Small intestine (tissue), 7 donors: ENCODE data around the gene SKA3. TPM values are rescaled to one million over a fixed set of nuclear protein-coding genes. Genes with fewer than 3 reads are reported as not detected.
"Not testable (repeated sequence)": the region's sequence is repeated elsewhere in the genome, so short reads cannot be mapped to it uniquely, and the experiment has no call there.

Source experiments
- DNase-seq, 2 donors: peaks; one replicate each; pipeline versions ENCODE4 v3.0.0 to v3.0.0-alpha.2; 2013
- FAIRE-seq: peaks from 2 replicates; lab custom pipeline; 2012; peaks lifted over from hg19 to GRCh38; lab: Jason Lieb, UNC
- H3K27ac ChIP-seq, 3 donors: one replicate each; pipeline ENCODE4 v1.5.1; 2013; ENCODE audit warnings: low read length in 2 of 3, mild to moderate bottlenecking in 2 of 3, control low read depth in 1 of 3, inconsistent platforms in 1 of 3, low read depth in 1 of 3, moderate library complexity in 1 of 3
- H3K27me3 ChIP-seq, 3 donors: one replicate each; pipeline ENCODE4 v1.6.1; 2013; ENCODE audit warnings: low read length in 3 of 3, inconsistent platforms in 1 of 3; ENCODE audit not compliant: control insufficient read depth in 3 of 3, insufficient read depth in 3 of 3
- H3K36me3 ChIP-seq, 3 donors: one replicate each; pipeline ENCODE4 v1.6.1; 2013; ENCODE audit warnings: low read length in 3 of 3, inconsistent platforms in 1 of 3, low read depth in 1 of 3, mild to moderate bottlenecking in 1 of 3, moderate library complexity in 1 of 3; ENCODE audit not compliant: control insufficient read depth in 3 of 3, insufficient read depth in 2 of 3
- H3K4me1 ChIP-seq, 3 donors: one replicate each; pipeline ENCODE4 v1.6.1; 2013; ENCODE audit warnings: low read length in 2 of 3, inconsistent platforms in 1 of 3, low read depth in 1 of 3, mild to moderate bottlenecking in 1 of 3, moderate library complexity in 1 of 3; ENCODE audit not compliant: control insufficient read depth in 3 of 3, insufficient read depth in 2 of 3
- H3K4me3 ChIP-seq, 3 donors: one replicate each; pipeline ENCODE4 v1.5.1; 2013; ENCODE audit warnings: low read length in 3 of 3, control low read depth in 1 of 3, inconsistent platforms in 1 of 3, low read depth in 1 of 3, mild to moderate bottlenecking in 1 of 3, moderate library complexity in 1 of 3
- H3K9me3 ChIP-seq, 2 donors: one replicate each; pipeline ENCODE4 v1.6.1; 2013; ENCODE audit warnings: low read depth in 1 of 2, low read length in 1 of 2; ENCODE audit not compliant: control insufficient read depth in 2 of 2, insufficient read depth in 1 of 2
- WGBS, 3 donors: extraction: QIAGEN DNeasy Blood & Tissue Kit; methylation state at CpG; one replicate each; pipeline ENCODE4 v1.1.7; 2013; 5-methylcytosine and 5-hydroxymethylcytosine counted together
- polyA plus RNA-seq, 4 donors: library from polyadenylated mRNA; stranded (reverse) in 3 of 4; unstranded in 1 of 4; fragments of 200-250 nt in 3 of 4; fragments of 120-200 nt in 1 of 4; gene quantifications; one replicate each; pipeline versions ENCODE4 v1.2.1 to v1.2.3, GENCODE V29; 2013
- donor health status: healthy with polysubstance abuse.
- donor health status: control.
- donor health status: control.
- donor health status: Bipolar disorder and iron deficiency.
- donor health status: healthy.

Gene SKA3
- polyA plus RNA-seq, 4 donors = 0.89 to 9.0 (median 6.7) TPM; not detected in 1

DNA sequence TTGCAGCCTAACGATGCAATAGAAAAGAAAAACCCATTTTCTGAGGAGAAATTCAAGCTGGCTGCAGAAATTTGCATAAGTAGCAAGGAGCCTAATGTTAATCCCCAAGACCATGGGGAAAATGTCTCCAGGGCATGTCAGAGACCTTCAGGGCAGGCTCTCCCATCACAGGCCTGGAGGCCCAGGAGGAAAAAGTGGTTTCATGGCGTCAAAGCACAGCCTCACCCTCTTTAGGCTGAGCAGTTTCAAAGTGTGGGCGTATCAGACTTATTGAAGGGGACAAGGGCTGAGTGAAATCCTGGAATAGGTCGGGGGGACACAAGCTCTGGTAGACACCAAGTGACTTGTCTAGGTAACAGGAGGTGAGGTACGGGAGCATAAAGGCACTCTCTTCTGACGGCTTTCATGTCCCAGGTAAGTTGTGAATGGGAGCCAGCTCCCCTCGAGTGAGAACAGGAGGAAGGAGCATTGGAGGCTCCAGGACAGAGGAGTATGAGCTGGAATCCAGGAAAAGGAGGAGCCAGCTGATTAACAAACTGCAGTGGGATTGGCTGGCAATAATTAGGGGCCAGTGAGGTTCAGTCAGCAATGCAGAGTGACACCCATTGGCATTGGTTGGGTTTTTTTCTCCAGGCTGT lies 35.9 kb upstream of the SKA3 start:
- Histone ChIP-seq H3K4me1 (no peaks in the 10 kb centered on the region), H3K4me3 (no peak overlapping the region), H3K27me3 (peaks cover 0 to 5% (median 0%) of the 10 kb centered on the region in 3 donors), H3K27ac (no peak overlapping the region), H3K9me3 (peaks cover 0 to 3% of the 10 kb centered on the region in 2 donors), H3K36me3 (no peaks in the 10 kb centered on the region)
- WGBS, 3 donors = 77 to 88% (median 87%) methylated on average over 7 of the region's 7 CpGs
- DNase-seq (no peak), FAIRE-seq (no peak)

DNA sequence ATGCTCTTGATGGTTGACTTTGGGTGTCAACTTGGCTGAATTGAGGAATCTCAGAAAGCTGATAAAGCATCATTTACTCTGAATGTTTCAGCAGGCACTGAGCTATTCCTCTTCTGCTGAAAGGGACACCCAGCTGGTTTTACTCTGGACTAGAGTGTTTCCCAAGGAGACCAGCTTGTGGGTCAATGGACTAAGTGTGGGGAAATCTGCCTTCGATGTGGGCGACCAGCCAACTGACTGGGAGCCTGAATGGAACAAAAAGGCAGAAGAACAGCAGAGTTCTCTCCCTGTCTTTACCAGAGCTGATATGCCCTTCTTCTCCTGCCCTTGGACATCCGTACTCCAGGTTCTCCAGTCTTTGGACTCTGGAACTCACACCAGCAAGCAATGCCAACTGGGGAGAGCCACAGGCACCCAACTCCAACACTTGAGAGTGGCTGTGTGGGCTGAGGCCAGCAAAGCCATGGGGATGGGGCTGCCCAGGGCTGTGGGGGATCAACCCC lies 32.4 kb upstream of the SKA3 start:
- H3K4me1 ChIP-seq = no peaks in the 10 kb centered on the region
- 82 to 85% (median 83%) methylated on average over 3 of the region's 3 CpGs for WGBS, 3 donors
- DNase-seq (no peak), FAIRE-seq (no peak)
- H3K27ac ChIP-seq = no peak overlapping the region
- H3K4me3 ChIP-seq = no peak overlapping the region
- peaks cover 0 to 3% of the 10 kb centered on the region in 2 donors for H3K9me3 ChIP-seq
- H3K27me3 ChIP-seq = peaks cover 0 to 4% (median 0%) of the 10 kb centered on the region in 3 donors
- H3K36me3 ChIP-seq = no peaks in the 10 kb centered on the region

DNA sequence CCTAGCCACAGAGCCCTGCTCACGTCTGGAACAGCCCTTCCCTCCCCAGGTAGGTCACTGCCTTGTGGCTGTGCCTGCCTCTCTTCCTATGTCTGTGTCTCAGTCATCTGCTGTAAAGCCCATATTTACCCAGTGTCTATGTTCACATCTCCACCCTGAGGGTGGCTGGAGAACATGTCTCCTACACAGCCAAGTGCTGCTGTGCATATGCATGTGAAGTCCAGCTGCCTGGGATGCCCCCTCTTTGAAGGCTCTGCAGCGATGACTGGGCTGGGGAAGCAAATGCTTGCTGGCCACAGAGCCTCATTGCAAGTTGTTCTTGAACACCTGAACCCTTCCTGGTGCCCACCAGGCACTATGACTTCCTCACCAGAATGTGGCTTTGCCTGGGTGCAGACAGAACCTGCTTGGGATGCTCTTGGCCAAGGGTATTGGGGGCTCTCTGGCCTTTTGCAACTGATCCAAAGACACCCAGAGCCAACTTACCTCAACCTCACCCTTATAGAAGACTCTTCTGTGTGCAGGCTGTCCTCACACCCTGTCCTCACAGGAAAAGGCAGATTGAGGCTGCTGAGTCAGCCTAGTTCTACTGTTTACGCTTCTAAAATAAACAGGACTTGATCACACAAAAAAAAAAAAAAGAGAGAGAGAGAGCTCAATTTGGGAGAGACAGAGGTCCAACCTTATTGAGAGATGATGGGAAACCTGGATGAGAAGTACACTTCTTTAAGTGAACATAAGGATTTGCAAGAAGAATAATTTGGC lies 26.6 kb upstream of the SKA3 start:
- Histone ChIP-seq H3K4me3 (no peak overlapping the region), H3K4me1 (no peaks in the 10 kb centered on the region), H3K36me3 (no peaks in the 10 kb centered on the region), H3K27me3 (no peaks in the 10 kb centered on the region), H3K9me3 (peaks cover 0 to 9% of the 10 kb centered on the region in 2 donors), H3K27ac (no peak overlapping the region)
- 35 to 49% (median 46%) methylated on average over 3 of the region's 3 CpGs for WGBS, 3 donors
- DNase-seq (no peak), FAIRE-seq (no peak)

DNA sequence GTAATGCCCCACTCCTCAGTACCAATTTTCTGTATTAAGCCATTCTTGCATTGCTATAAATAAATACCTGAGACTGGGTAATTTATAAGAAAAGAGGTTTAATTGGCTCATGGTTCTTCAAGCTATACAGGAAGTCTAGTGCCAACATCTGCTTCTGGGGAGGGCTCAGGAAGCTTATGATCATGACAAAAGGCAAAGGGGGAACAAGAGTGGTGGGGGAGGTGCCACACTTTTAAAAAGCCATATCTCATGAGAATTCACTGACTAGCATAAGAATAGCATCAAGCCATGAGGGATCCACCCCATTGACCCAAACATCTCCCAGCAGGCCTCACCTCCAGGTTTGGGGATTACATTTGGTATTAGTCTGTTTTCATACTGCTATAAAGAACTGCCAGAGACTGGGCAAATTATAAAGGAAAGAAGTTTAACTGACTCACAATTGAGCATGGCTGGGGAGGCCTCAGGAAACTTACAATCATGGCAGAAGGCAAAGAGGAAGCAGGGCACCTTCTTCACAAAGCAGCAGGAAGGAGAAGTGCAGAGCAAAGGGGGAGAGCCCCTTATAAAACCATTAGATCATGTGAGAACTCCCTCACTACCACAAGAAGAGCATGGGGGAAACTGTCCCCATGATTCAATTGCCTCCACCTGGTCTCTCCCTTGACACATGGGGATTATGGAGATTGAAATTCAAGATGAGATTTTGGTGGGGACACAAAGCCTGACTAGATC lies 25.3 kb upstream of the SKA3 start:
- not testable (repeated sequence) for H3K27ac ChIP-seq, H3K4me1 ChIP-seq, H3K36me3 ChIP-seq, H3K9me3 ChIP-seq, H3K27me3 ChIP-seq, H3K4me3 ChIP-seq, FAIRE-seq, DNase-seq

DNA sequence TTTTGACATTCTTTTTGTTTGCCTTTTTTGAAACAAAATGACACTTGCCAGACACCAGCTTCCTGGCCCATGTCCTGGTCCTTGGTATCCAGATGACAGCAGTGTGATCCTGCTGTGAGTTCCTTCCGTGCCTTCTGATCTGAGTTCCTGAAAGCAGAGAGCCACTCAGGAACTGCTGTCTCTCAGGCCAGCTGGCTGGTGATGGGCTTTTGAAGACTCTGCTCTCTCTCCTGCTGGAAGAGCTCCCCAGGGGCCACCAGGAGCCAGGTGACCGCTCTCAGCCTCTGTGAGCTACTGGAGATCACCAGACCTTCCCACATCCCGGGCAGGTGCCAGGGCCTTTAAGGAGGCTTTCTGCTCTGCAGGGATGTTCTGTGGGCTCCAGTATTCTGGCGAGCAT lies 22.0 kb upstream of the SKA3 start:
- WGBS, 3 donors = 81 to 86% (median 84%) methylated on average over 3 to 4 of the region's 4 CpGs
- H3K4me3 ChIP-seq, H3K27ac ChIP-seq, H3K9me3 ChIP-seq, H3K36me3 ChIP-seq, FAIRE-seq, H3K27me3 ChIP-seq, H3K4me1 ChIP-seq, DNase-seq: not testable (repeated sequence)

DNA sequence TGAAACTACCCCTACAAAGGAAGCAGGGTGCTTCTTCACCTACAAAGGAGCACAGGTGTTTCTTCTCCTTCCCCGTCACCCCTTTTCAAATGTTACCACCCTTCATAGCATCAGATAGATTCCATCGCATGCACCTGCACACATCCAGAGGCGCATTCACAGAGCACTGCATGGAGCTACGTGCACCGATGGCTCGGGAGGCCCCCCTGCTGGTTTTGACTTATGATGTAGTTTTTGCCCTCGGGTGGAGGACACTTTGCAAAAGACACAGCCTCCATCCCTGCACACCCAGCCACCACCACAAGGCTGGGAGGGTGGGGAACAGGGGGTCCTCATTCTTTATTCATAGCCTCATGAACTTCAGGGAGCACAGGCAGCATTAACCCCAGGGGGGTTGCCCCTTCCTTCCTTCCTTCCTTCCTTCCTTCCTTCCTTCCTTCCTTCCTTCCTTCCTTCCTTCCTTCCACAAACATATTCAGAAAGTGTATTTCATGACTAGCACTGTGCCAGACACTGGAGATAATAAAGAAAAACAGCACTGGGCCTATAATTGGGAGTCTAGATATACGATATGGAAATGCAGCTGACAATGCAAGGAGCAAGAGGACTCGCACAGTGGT lies 21.4 kb upstream of the SKA3 start:
- H3K27me3 ChIP-seq, FAIRE-seq, H3K9me3 ChIP-seq, H3K36me3 ChIP-seq, DNase-seq, H3K27ac ChIP-seq, H3K4me1 ChIP-seq, H3K4me3 ChIP-seq: not testable (repeated sequence)
- WGBS, 3 donors = 77 to 81% (median 78%) methylated on average over 9 of the region's 9 CpGs

DNA sequence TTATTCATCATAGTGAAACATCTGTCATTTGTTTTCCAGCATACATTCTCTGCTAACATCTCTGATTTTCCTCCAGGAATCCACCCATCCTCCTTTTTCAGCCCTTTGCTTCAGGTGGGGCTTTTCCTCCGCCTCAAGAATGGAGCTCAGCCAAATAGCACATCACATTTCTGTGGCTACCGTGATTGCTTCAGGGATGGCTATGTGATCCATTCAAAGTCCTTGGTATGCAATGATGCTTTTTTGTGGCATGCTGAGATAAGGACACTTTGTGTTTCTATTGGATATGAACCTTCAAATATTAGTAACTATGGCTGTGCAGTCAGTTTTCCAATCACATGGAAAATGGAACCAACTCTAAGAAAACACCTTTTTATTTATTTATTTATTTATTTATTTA lies 18.4 kb upstream of the SKA3 start:
- not testable (repeated sequence) for H3K27me3 ChIP-seq, H3K9me3 ChIP-seq, H3K4me1 ChIP-seq, H3K36me3 ChIP-seq, H3K27ac ChIP-seq, H3K4me3 ChIP-seq, DNase-seq, FAIRE-seq
- WGBS, 3 donors = 57 to 80% (median 73%) methylated on average over 2 of the region's 2 CpGs

DNA sequence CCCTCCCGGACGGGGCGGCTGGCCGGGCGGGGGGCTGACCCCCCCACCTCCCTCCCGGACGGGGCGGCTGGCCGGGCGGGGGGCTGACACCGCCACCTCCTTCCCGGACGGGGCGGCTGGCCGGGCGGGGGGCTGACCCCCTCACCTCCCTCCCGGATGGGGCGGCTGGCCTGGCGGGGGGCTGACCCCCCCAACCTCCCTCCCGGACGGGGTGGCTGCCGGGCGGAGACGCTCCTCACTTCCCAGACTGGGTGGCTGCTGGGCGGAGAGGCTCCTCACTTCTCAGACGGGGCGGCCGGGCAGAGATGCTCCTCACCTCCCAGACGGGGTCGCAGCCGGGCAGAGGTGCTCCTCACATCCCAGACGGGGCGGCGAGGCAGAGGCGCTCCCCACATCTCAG lies 10.1 kb upstream of the SKA3 start:
- 91 to 98% (median 94%) methylated on average over 5 to 27 of the region's 35 CpGs for WGBS, 3 donors
- not testable (repeated sequence) for H3K27ac ChIP-seq, H3K27me3 ChIP-seq, DNase-seq, H3K4me1 ChIP-seq, H3K36me3 ChIP-seq, FAIRE-seq, H3K4me3 ChIP-seq, H3K9me3 ChIP-seq
